ENCODE data around the gene ANKRD66. TPM values are rescaled to one million over a fixed set of nuclear protein-coding genes. Genes with fewer than 3 reads are reported as not detected.

Gene ANKRD66
- total RNA-seq, 1 experiment from 2014 or later, result not detected

GRCh38 chr6:46729787-46730326 lies 16.9 kb upstream of the ANKRD66 start:
- Histone ChIP-seq H2AFZ (ENCODE audit: low read depth, low read length, poor library complexity, severe bottlenecking) (no peak overlapping the region), H3K36me3 (ENCODE audit: control insufficient read depth in 1 of 2, insufficient read depth in 2 of 2, low read length in 2 of 2) (no peaks in the 10 kb centered on the region), H3K4me3 (replicated peaks in 1 of 2; ENCODE audit: low read depth in 1 of 2, low read length in 2 of 2) (no peak overlapping the region), H3K4me2 (ENCODE audit: low read length) (no peak overlapping the region), H3K4me1 (ENCODE audit: control insufficient read depth in 1 of 2, insufficient read depth in 2 of 2, low read length in 2 of 2) (peaks cover 8 to 14% of the 10 kb centered on the region in 2 experiments; a peak in 3 of 4 replicates), H3K9ac (ENCODE audit: low read length) (no peak overlapping the region), H4K20me1 (ENCODE audit: insufficient read depth) (no peaks in the 10 kb centered on the region), H3K27ac (ENCODE audit: low read depth, low read length) (no peak overlapping the region), H3K9me2 (ENCODE audit: insufficient read depth) (no peaks in the 10 kb centered on the region), H3K27me3 (ENCODE audit: insufficient read depth, low read length) (no peaks in the 10 kb centered on the region), H3K79me2 (ENCODE audit: insufficient read depth, low read length) (no peaks in the 10 kb centered on the region), H3K9me3 (ENCODE audit: control insufficient read depth in 1 of 2, insufficient read depth in 1 of 2, low read depth in 1 of 2, low read length in 2 of 2) (no peaks in the 10 kb centered on the region)
- TF ChIP-seq POLR2A (IDR thresholded peaks at IDR 0.05; ENCODE audit: borderline replicate concordance, extremely low read depth, insufficient read depth, insufficient read length) (no peak), POLR2AphosphoS5 (IDR thresholded peaks at IDR 0.05; ENCODE audit: low read depth, low read length) (no peak), YY1 (IDR thresholded peaks at IDR 0.05; ENCODE audit: extremely low read depth, insufficient replicate concordance, low read depth, low read length) (no peak), ZBTB33 (IDR thresholded peaks at IDR 0.05; ENCODE audit: extremely low read depth, insufficient replicate concordance, low read length) (no peak), SIN3A (IDR thresholded peaks at IDR 0.05; ENCODE audit: low read depth) (no peak)
- intact Hi-C loops (cut with micrococcal nuclease), result loop anchor here (10.0 kb wide), 1 partner anchor 315 kb away; the partner anchor contains the start of gene ADGRF1
- CTCF ChIA-PET, result no interaction called here
- no TSS peak for BruUV-seq (replicated peaks)
- RAD21 ChIA-PET (ENCODE audit: low non-redundant PET in 1 of 2, low total read pairs in 2 of 2, uncharacterized antibody in 2 of 2, unreplicated experiment in 2 of 2), result no interaction called here
- DNase-seq (ENCODE audit: low read depth, low spot score) (no peak), ATAC-seq (no peak)
- POLR2A ChIA-PET, result no interaction called here

GRCh38 chr6:46730921-46731461 lies 15.7 kb upstream of the ANKRD66 start:
- intact Hi-C loops (cut with micrococcal nuclease), result loop anchor here (10.0 kb wide), 1 partner anchor 314 kb away; the partner anchor contains the start of gene ADGRF1
- CTCF ChIA-PET, result no interaction called here
- no peak for TF ChIP-seq ZBTB33 (IDR thresholded peaks at IDR 0.05; ENCODE audit: extremely low read depth, insufficient replicate concordance, low read length)
- TF ChIP-seq, protein P1, sequence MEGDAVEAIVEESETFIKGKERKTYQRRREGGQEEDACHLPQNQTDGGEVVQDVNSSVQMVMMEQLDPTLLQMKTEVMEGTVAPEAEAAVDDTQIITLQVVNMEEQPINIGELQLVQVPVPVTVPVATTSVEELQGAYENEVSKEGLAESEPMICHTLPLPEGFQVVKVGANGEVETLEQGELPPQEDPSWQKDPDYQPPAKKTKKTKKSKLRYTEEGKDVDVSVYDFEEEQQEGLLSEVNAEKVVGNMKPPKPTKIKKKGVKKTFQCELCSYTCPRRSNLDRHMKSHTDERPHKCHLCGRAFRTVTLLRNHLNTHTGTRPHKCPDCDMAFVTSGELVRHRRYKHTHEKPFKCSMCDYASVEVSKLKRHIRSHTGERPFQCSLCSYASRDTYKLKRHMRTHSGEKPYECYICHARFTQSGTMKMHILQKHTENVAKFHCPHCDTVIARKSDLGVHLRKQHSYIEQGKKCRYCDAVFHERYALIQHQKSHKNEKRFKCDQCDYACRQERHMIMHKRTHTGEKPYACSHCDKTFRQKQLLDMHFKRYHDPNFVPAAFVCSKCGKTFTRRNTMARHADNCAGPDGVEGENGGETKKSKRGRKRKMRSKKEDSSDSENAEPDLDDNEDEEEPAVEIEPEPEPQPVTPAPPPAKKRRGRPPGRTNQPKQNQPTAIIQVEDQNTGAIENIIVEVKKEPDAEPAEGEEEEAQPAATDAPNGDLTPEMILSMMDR (IDR thresholded peaks at IDR 0.05 in 2 of 3, conservative IDR thresholded peaks at IDR 0.05 in 1 of 3; ENCODE audit: borderline replicate concordance in 1 of 3, insufficient read depth in 1 of 3, low read depth in 2 of 3, low read length in 2 of 3), result no peak
- no peak for TF ChIP-seq FOSL1 (IDR thresholded peaks at IDR 0.05; ENCODE audit: low read depth)
- TF ChIP-seq YY1 (IDR thresholded peaks at IDR 0.05; ENCODE audit: extremely low read depth, insufficient replicate concordance, low read depth, low read length), result no peak
- TF ChIP-seq SP1 (IDR thresholded peaks at IDR 0.05; ENCODE audit: low read depth), result no peak
- TF ChIP-seq ZNF274 (IDR thresholded peaks at IDR 0.05; ENCODE audit: low read depth, low read length), result no peak
- no peak for TF ChIP-seq JUND (IDR thresholded peaks at IDR 0.05)
- no peak for TF ChIP-seq RAD21 (IDR thresholded peaks at IDR 0.05; ENCODE audit: low read depth)
- TF ChIP-seq CBX3 (IDR thresholded peaks at IDR 0.05; ENCODE audit: low read depth), result no peak
- TF ChIP-seq, protein P2, sequence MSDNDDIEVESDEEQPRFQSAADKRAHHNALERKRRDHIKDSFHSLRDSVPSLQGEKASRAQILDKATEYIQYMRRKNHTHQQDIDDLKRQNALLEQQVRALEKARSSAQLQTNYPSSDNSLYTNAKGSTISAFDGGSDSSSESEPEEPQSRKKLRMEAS (IDR thresholded peaks at IDR 0.05), result no peak

More at GRCh38 chr6:46730921-46731461, 15.7 kb upstream of the ANKRD66 start:
- Histone ChIP-seq H3K36me3 (ENCODE audit: control insufficient read depth in 1 of 2, insufficient read depth in 2 of 2, low read length in 2 of 2) (no peaks in the 10 kb centered on the region), H3K27ac (ENCODE audit: low read depth, low read length) (no peak overlapping the region), H3K4me1 (ENCODE audit: control insufficient read depth in 1 of 2, insufficient read depth in 2 of 2, low read length in 2 of 2) (peaks cover 11 to 20% of the 10 kb centered on the region in 2 experiments), H3K9me3 (ENCODE audit: control insufficient read depth in 1 of 2, insufficient read depth in 1 of 2, low read depth in 1 of 2, low read length in 2 of 2) (no peaks in the 10 kb centered on the region), H3K79me2 (ENCODE audit: insufficient read depth, low read length) (no peaks in the 10 kb centered on the region), H3K27me3 (ENCODE audit: insufficient read depth, low read length) (no peaks in the 10 kb centered on the region), H3K9me2 (ENCODE audit: insufficient read depth) (no peaks in the 10 kb centered on the region), H3K4me3 (replicated peaks in 1 of 2; ENCODE audit: low read depth in 1 of 2, low read length in 2 of 2) (no peak overlapping the region), H3K9ac (ENCODE audit: low read length) (no peak overlapping the region), H3K4me2 (ENCODE audit: low read length) (no peak overlapping the region), H2AFZ (ENCODE audit: low read depth, low read length, poor library complexity, severe bottlenecking) (no peak overlapping the region), H4K20me1 (ENCODE audit: insufficient read depth) (no peaks in the 10 kb centered on the region)
- ATAC-seq, result no peak
- no peak for DNase-seq (ENCODE audit: low read depth, low spot score)
- RAD21 ChIA-PET (ENCODE audit: low non-redundant PET in 1 of 2, low total read pairs in 2 of 2, uncharacterized antibody in 2 of 2, unreplicated experiment in 2 of 2), result no interaction called here
- no TSS peak for BruUV-seq (replicated peaks)
- POLR2A ChIA-PET, result no interaction called here
